ENCODE data around the gene ZSCAN5B. TPM values are rescaled to one million over a fixed set of nuclear protein-coding genes. Genes with fewer than 3 reads are reported as not detected.
"Not testable (repeated sequence)": the region's sequence is repeated elsewhere in the genome, so short reads cannot be mapped to it uniquely, and the experiment has no call there.

ZSCAN5B gene
- total and polyA plus RNA-seq, 2 donors (not counting 1 experiment from before 2014, with no cell fraction given): not detected

- no peak for TF ChIP-seq CTCF (conservative IDR thresholded peaks at IDR 0.05 in 1 of 2, IDR thresholded peaks at IDR 0.05 in 1 of 2; ENCODE audit: low read depth in 1 of 2, low read length in 2 of 2)
- no peak for TF ChIP-seq EZH2 (IDR thresholded peaks at IDR 0.05; ENCODE audit: low read length, missing control alignments)
Observed at GRCh38 chr19:56211718-56212117, 14.1 kb upstream of the ZSCAN5B start.

GRCh38 chr19:56210036-56210435, 12.5 kb upstream of the ZSCAN5B start:
- H4K20me1 ChIP-seq (ENCODE audit: control insufficient read depth, extremely low read depth, insufficient read depth, low read length); H3K4me1 ChIP-seq (ENCODE audit: control insufficient read depth, extremely low read depth, insufficient read depth, low read length); DNase-seq (ENCODE audit: low read depth in 2 of 2); H3K9ac ChIP-seq (ENCODE audit: insufficient read depth, low read length); H3K79me2 ChIP-seq (ENCODE audit: control insufficient read depth, insufficient read depth, low read length); H3K27ac ChIP-seq (ENCODE audit: insufficient read depth, low read length); H3K4me2 ChIP-seq (ENCODE audit: extremely low read depth, insufficient read depth, low read length); H3K9me3 ChIP-seq (ENCODE audit: control insufficient read depth, insufficient read depth, low read depth, low read length); H3K36me3 ChIP-seq (ENCODE audit: control insufficient read depth, insufficient read depth, low read length); H2AFZ ChIP-seq (ENCODE audit: low read length); H3K4me3 ChIP-seq (replicated peaks in 1 of 4; ENCODE audit: control extremely low read depth in 1 of 4, insufficient read depth in 1 of 4, low read depth in 3 of 4, low read length in 4 of 4); H3K27me3 ChIP-seq (ENCODE audit: control insufficient read depth, insufficient read depth, low read length): not testable (repeated sequence)

More at GRCh38 chr19:56211718-56212117, 14.1 kb upstream of the ZSCAN5B start:
- H3K4me1 ChIP-seq (ENCODE audit: control insufficient read depth, extremely low read depth, insufficient read depth, low read length): no peaks in the 10 kb centered on the region
- DNase-seq (ENCODE audit: low read depth in 2 of 2): no peak
- no peaks in the 10 kb centered on the region for H3K9me3 ChIP-seq (ENCODE audit: control insufficient read depth, insufficient read depth, low read depth, low read length)
- H3K36me3 ChIP-seq (ENCODE audit: control insufficient read depth, insufficient read depth, low read length): no peaks in the 10 kb centered on the region
- no peak overlapping the region for H3K9ac ChIP-seq (ENCODE audit: insufficient read depth, low read length)
- no peaks in the 10 kb centered on the region for H3K79me2 ChIP-seq (ENCODE audit: control insufficient read depth, insufficient read depth, low read length)
- no peak overlapping the region for H3K4me3 ChIP-seq (replicated peaks in 1 of 4; ENCODE audit: control extremely low read depth in 1 of 4, insufficient read depth in 1 of 4, low read depth in 3 of 4, low read length in 4 of 4)
- H3K4me2 ChIP-seq (ENCODE audit: extremely low read depth, insufficient read depth, low read length): no peak overlapping the region
- H3K27ac ChIP-seq (ENCODE audit: insufficient read depth, low read length): no peak overlapping the region
- H2AFZ ChIP-seq (ENCODE audit: low read length): no peak overlapping the region
- no peaks in the 10 kb centered on the region for H3K27me3 ChIP-seq (ENCODE audit: control insufficient read depth, insufficient read depth, low read length)
- no peaks in the 10 kb centered on the region for H4K20me1 ChIP-seq (ENCODE audit: control insufficient read depth, extremely low read depth, insufficient read depth, low read length)

- Histone ChIP-seq H3K79me2 (ENCODE audit: control insufficient read depth, insufficient read depth, low read length) (no peaks in the 10 kb centered on the region), H3K27ac (ENCODE audit: insufficient read depth, low read length) (no peak overlapping the region), H2AFZ (ENCODE audit: low read length) (no peak overlapping the region), H3K4me1 (ENCODE audit: control insufficient read depth, extremely low read depth, insufficient read depth, low read length) (no peaks in the 10 kb centered on the region), H3K36me3 (ENCODE audit: control insufficient read depth, insufficient read depth, low read length) (no peaks in the 10 kb centered on the region), H3K4me3 (replicated peaks in 1 of 4; ENCODE audit: control extremely low read depth in 1 of 4, insufficient read depth in 1 of 4, low read depth in 3 of 4, low read length in 4 of 4) (no peak overlapping the region), H3K27me3 (ENCODE audit: control insufficient read depth, insufficient read depth, low read length) (no peaks in the 10 kb centered on the region), H3K9me3 (ENCODE audit: control insufficient read depth, insufficient read depth, low read depth, low read length) (no peaks in the 10 kb centered on the region), H4K20me1 (ENCODE audit: control insufficient read depth, extremely low read depth, insufficient read depth, low read length) (no peaks in the 10 kb centered on the region), H3K4me2 (ENCODE audit: extremely low read depth, insufficient read depth, low read length) (no peak overlapping the region), H3K9ac (ENCODE audit: insufficient read depth, low read length) (no peak overlapping the region)
- TF ChIP-seq CTCF (conservative IDR thresholded peaks at IDR 0.05 in 1 of 2, IDR thresholded peaks at IDR 0.05 in 1 of 2; ENCODE audit: low read depth in 1 of 2, low read length in 2 of 2) (no peak), EZH2 (IDR thresholded peaks at IDR 0.05; ENCODE audit: low read length, missing control alignments) (no peak)
- no peak for DNase-seq (ENCODE audit: low read depth in 2 of 2)
Observed at GRCh38 chr19:56209091-56209490, 11.5 kb upstream of the ZSCAN5B start.

- H3K4me3 ChIP-seq (replicated peaks in 1 of 4; ENCODE audit: control extremely low read depth in 1 of 4, insufficient read depth in 1 of 4, low read depth in 3 of 4, low read length in 4 of 4); H3K9ac ChIP-seq (ENCODE audit: insufficient read depth, low read length); DNase-seq (ENCODE audit: low read depth in 2 of 2); H3K79me2 ChIP-seq (ENCODE audit: control insufficient read depth, insufficient read depth, low read length); H4K20me1 ChIP-seq (ENCODE audit: control insufficient read depth, extremely low read depth, insufficient read depth, low read length); H3K27me3 ChIP-seq (ENCODE audit: control insufficient read depth, insufficient read depth, low read length); H3K27ac ChIP-seq (ENCODE audit: insufficient read depth, low read length); H2AFZ ChIP-seq (ENCODE audit: low read length); H3K9me3 ChIP-seq (ENCODE audit: control insufficient read depth, insufficient read depth, low read depth, low read length); H3K4me2 ChIP-seq (ENCODE audit: extremely low read depth, insufficient read depth, low read length); H3K4me1 ChIP-seq (ENCODE audit: control insufficient read depth, extremely low read depth, insufficient read depth, low read length); H3K36me3 ChIP-seq (ENCODE audit: control insufficient read depth, insufficient read depth, low read length): not testable (repeated sequence)
Observed at GRCh38 chr19:56207581-56207980, 10.0 kb upstream of the ZSCAN5B start.
